ENCODE results near the gene SERPINB6.

DNA sequence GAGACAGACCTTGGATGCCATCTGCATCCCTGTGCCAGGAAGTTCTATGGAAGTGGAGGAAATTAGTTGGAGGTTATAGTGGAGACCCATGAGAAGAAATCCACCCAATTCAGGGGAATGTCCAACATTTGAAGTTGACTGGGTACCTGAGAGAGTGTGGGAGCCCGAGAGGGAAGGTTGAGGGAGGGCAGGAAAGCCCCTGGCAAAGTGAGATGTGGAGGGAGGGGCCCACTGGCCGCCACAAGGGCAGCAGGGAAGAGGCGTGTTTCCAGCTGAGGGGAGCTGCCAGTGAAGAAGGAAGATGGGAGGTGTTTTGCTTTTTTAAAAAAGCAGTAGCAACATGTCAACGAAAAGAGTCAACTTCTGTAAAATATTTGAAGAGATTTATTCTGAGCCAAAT lies 52.0 kb downstream of the SERPINB6 start:
- TF ChIP-seq, protein P1, sequence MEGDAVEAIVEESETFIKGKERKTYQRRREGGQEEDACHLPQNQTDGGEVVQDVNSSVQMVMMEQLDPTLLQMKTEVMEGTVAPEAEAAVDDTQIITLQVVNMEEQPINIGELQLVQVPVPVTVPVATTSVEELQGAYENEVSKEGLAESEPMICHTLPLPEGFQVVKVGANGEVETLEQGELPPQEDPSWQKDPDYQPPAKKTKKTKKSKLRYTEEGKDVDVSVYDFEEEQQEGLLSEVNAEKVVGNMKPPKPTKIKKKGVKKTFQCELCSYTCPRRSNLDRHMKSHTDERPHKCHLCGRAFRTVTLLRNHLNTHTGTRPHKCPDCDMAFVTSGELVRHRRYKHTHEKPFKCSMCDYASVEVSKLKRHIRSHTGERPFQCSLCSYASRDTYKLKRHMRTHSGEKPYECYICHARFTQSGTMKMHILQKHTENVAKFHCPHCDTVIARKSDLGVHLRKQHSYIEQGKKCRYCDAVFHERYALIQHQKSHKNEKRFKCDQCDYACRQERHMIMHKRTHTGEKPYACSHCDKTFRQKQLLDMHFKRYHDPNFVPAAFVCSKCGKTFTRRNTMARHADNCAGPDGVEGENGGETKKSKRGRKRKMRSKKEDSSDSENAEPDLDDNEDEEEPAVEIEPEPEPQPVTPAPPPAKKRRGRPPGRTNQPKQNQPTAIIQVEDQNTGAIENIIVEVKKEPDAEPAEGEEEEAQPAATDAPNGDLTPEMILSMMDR (IDR thresholded peaks at IDR 0.05), result no peak
- no peak for TF ChIP-seq POLR2A (IDR thresholded peaks at IDR 0.05)

Data from uterus (tissue), 2 donors.